GM12878 (cell line): ENCODE results near the gene PRRT1B.

Source experiments
- BHLHE40 ChIP-seq, 2 experiments: fragments of 450-650 bp in 1 of 2; IDR thresholded peaks; 2 replicates each; pipeline ENCODE4 v1.6.1; 2011 to 2017; ENCODE audit warnings: low read depth in 2 of 2, borderline replicate concordance in 1 of 2, improper control_type of control experiment in 1 of 2, low read length in 1 of 2, mild to moderate bottlenecking in 1 of 2
- CHD4 ChIP-seq: fragments of 200-600 bp; sonication (generic); IDR thresholded peaks from 2 replicates; pipeline ENCODE4 v1.6.1; 2016; ENCODE audit warnings: mild to moderate bottlenecking
- FOXM1 ChIP-seq: IDR thresholded peaks from 2 replicates; pipeline ENCODE4 v1.6.1; 2012; ENCODE audit warnings: low read depth, mild to moderate bottlenecking, inconsistent platforms, low read length, moderate library complexity
- MXI1 ChIP-seq: fragments of 150-350 bp; IDR thresholded peaks from 2 replicates; pipeline ENCODE4 v1.6.1; 2011; ENCODE audit warnings: low read depth, mild to moderate bottlenecking, inconsistent platforms, low read length, improper control_type of control experiment
- NR2C2 ChIP-seq: IDR thresholded peaks from 2 replicates; pipeline ENCODE4 v1.6.1; 2011; ENCODE audit warnings: borderline replicate concordance, low read depth; ENCODE audit not compliant: control insufficient read depth, insufficient read length
- PAX5 ChIP-seq: IDR thresholded peaks from 2 replicates; pipeline ENCODE4 v1.6.1; 2011; ENCODE audit warnings: low read depth, low read length, borderline replicate concordance
- POLR2AphosphoS5 ChIP-seq: IDR thresholded peaks from 2 replicates; pipeline ENCODE4 v1.6.1; 2011; ENCODE audit warnings: mild to moderate bottlenecking, low read length, inconsistent platforms
- RAD21 ChIP-seq: IDR thresholded peaks from 2 replicates; pipeline ENCODE4 v1.6.1; 2011; ENCODE audit warnings: mild to moderate bottlenecking, low read depth, low read length, moderate library complexity; ENCODE audit not compliant: insufficient read depth
- RFX5 ChIP-seq: IDR thresholded peaks from 2 replicates; pipeline ENCODE4 v1.6.1; 2011; ENCODE audit warnings: low read depth, low read length, improper control_type of control experiment
- SP1 ChIP-seq: IDR thresholded peaks from one replicate; pipeline ENCODE4 v1.6.1; 2011; ENCODE audit warnings: low read depth, low read length
- SREBF2 ChIP-seq: IDR thresholded peaks from 2 replicates; pipeline ENCODE4 v1.6.1; 2012; ENCODE audit warnings: mild to moderate bottlenecking, low read length
- TF ChIP-seq, protein P1 (sequence below): fragments of 450-650 bp; IDR thresholded peaks from 2 replicates; pipeline ENCODE4 v1.6.1; 2014; ENCODE audit warnings: mild to moderate bottlenecking
- TF ChIP-seq, protein P2 (sequence below), 3 experiments: IDR thresholded peaks in 2 of 3; conservative IDR thresholded peaks in 1 of 3; 2 replicates each; pipeline ENCODE4 v1.5.1; 2011; ENCODE audit warnings: low read depth in 3 of 3, low read length in 3 of 3, mild to moderate bottlenecking in 3 of 3, control low read depth in 2 of 3, moderate library complexity in 2 of 3, inconsistent platforms in 1 of 3, mixed read lengths in 1 of 3; ENCODE audit not compliant: control insufficient read depth in 2 of 3, insufficient read depth in 1 of 3; ENCODE audit errors: extremely low read depth in 1 of 3

GRCh38 chr9:131554843-131555351 lies 9.6 kb downstream of the PRRT1B start:
- TF ChIP-seq FOXM1: no peak
- no peak for TF ChIP-seq BHLHE40 (IDR thresholded peaks at IDR 0.05; ENCODE audit: borderline replicate concordance in 1 of 2, low read depth in 2 of 2, low read length in 1 of 2)
- no peak for TF ChIP-seq PAX5
- TF ChIP-seq SREBF2: no peak
- TF ChIP-seq RAD21: no peak
- TF ChIP-seq NR2C2: no peak
- no peak for TF ChIP-seq SP1
- TF ChIP-seq, protein P1, sequence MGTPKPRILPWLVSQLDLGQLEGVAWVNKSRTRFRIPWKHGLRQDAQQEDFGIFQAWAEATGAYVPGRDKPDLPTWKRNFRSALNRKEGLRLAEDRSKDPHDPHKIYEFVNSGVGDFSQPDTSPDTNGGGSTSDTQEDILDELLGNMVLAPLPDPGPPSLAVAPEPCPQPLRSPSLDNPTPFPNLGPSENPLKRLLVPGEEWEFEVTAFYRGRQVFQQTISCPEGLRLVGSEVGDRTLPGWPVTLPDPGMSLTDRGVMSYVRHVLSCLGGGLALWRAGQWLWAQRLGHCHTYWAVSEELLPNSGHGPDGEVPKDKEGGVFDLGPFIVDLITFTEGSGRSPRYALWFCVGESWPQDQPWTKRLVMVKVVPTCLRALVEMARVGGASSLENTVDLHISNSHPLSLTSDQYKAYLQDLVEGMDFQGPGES: no peak
- TF ChIP-seq, protein P2, sequence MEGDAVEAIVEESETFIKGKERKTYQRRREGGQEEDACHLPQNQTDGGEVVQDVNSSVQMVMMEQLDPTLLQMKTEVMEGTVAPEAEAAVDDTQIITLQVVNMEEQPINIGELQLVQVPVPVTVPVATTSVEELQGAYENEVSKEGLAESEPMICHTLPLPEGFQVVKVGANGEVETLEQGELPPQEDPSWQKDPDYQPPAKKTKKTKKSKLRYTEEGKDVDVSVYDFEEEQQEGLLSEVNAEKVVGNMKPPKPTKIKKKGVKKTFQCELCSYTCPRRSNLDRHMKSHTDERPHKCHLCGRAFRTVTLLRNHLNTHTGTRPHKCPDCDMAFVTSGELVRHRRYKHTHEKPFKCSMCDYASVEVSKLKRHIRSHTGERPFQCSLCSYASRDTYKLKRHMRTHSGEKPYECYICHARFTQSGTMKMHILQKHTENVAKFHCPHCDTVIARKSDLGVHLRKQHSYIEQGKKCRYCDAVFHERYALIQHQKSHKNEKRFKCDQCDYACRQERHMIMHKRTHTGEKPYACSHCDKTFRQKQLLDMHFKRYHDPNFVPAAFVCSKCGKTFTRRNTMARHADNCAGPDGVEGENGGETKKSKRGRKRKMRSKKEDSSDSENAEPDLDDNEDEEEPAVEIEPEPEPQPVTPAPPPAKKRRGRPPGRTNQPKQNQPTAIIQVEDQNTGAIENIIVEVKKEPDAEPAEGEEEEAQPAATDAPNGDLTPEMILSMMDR (IDR thresholded peaks at IDR 0.05 in 2 of 3, conservative IDR thresholded peaks at IDR 0.05 in 1 of 3; ENCODE audit: control insufficient read depth in 2 of 3, extremely low read depth in 1 of 3, insufficient read depth in 1 of 3, low read depth in 3 of 3, low read length in 3 of 3): no peak
- TF ChIP-seq RFX5: no peak
- TF ChIP-seq POLR2AphosphoS5: no peak
- no peak for TF ChIP-seq MXI1
- TF ChIP-seq CHD4: no peak
